H4 (cell line): ENCODE data around the gene FOXS1. TPM values are rescaled to one million over a fixed set of nuclear protein-coding genes. Genes with fewer than 3 reads are reported as not detected.
"Not testable (repeated sequence)": the region's sequence is repeated elsewhere in the genome, so short reads cannot be mapped to it uniquely, and the experiment has no call there.

Experiments used
- DNase-seq: peaks from one replicate; pipeline ENCODE4 v3.0.0-alpha.2; 2015; ENCODE audit warnings: low spot score
- total RNA-seq: library from RNA; depleted of rRNA; stranded (reverse); fragments of >200 nt; shearing (Covaris generic); gene quantifications from 2 replicates; pipeline ENCODE4 v1.2.3, GENCODE V29; 2014

The FOXS1 gene
- total RNA-seq, 1 experiment from 2014 or later: 0.08 TPM

DNA sequence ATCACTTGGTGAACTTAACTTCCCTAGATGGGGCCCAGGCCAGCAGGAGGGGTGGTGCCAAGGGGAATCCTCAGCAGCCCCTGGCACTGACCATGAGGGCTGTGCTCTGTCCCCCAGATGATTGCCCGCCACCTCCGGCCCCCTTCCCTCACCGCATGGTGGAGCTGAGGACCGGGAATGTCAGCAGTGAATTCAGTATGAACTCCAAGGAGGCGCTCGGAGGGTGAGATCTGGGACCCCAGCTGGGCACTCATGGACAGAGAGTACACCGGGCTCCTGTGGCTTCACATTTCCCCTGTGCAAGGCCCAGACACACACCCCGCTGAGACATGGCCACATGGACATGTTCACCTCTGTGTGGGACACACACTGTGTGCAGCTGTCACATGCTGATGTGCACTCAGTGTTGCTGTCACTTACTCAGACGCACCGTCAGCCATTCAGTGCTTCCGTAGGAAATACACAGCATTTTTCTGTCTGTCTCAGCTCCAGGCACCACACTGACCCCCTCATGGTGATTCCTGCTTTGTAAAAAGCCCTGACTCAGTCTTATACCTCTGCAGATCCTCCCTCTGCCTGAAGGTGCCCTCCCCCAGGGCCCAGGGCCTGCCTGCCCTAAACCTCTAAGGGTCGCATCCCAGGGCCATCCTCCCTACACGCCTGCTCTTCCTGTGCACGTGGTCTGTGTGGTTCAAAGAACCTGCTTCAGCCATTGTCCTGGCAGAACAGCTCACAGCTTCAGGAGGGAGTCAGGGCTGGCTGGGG is 21.9 kb downstream of the FOXS1 start:
- DNase-seq: no peak

DNA sequence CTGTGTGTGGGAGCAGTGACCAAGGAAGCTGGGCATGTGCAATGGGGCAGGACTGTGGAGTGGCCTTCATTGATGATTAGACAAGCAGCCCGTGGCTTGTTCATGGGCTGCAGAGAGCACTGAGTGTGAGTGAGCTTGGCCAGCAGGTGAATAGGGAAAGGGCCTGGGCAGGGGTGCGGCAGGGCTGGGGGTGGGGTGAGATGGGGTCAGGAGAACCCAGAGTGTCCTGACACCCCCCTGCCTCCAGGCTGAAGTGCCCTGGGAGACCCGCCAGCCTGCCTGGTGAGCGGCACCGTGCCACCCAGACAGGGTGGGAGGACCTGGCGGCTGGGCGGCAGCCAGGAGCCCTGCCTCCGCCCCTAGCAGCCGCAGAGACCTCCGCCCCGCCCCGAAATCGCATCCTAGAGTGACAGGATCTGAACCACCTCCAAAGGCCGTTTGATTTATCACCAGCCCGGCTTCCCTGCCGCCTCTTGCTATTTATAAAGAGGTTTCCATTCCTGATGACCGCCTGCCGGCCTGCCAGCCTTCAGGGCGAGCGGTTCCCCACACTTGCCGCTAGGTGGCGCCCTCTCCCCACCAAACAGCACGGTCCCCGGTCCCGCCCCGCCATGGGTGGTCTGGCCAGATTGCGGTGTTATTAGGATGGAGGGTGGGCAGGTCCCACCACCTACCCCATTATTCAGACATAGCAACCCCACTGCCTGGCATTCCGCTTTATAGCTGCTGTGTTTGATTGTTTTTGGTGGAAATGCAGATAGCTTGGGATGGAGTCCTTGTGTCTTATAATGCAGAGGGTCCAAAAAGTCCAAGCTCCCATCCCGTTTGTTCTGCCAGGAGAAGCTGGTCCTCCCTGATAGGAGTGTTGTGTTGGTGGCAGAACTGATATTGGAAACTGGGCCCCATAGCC is 22.7 kb downstream of the FOXS1 start:
- DNase-seq: peak; percentile 75

- DNase-seq: no peak
These were observed 24.0 kb downstream of the FOXS1 start for GRCh38 chr20:31821427-31821826.

- no peak for DNase-seq
These were observed 25.2 kb downstream of the FOXS1 start for GRCh38 chr20:31820228-31820627.

GRCh38 chr20:31819083-31819784 is 26.2 kb downstream of the FOXS1 start, which contains the start of gene MYLK2:
MYLK2 (plus strand) TSS chr20:31819356; CDS start chr20:31819581, 225 bp downstream.
- no peak for DNase-seq

DNA sequence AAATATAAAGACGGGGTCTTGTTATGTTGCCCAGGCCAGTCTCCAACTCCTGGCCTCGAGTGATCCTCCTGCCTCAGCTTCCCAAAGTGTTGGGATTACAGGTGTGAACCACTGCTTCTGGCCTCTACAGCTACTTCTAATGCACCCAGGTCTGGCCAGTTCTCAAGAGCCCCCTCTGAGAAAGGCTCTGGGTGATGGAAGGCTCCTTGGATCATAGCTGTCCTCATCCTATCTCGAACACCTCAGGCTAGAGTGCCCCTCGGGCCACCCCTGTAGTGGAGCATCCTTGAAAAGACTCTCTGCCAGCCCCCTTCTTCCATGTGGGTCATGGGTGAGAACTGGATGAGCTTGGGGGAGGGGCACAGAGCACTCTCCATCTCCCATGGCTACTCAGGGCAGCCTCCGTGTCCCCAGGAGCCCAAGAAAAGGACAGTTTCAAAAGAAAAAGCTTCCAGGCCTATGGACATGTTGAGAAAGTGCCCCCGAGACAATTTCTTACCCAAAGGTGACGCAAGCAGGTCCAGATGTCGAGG is 27.0 kb downstream of the FOXS1 start:
- no peak for DNase-seq

GRCh38 chr20:31817461-31817860 is 27.9 kb downstream of the FOXS1 start:
- DNase-seq: no peak

- DNase-seq: no peak
These were observed 29.2 kb downstream of the FOXS1 start for GRCh38 chr20:31816221-31816620.

DNA sequence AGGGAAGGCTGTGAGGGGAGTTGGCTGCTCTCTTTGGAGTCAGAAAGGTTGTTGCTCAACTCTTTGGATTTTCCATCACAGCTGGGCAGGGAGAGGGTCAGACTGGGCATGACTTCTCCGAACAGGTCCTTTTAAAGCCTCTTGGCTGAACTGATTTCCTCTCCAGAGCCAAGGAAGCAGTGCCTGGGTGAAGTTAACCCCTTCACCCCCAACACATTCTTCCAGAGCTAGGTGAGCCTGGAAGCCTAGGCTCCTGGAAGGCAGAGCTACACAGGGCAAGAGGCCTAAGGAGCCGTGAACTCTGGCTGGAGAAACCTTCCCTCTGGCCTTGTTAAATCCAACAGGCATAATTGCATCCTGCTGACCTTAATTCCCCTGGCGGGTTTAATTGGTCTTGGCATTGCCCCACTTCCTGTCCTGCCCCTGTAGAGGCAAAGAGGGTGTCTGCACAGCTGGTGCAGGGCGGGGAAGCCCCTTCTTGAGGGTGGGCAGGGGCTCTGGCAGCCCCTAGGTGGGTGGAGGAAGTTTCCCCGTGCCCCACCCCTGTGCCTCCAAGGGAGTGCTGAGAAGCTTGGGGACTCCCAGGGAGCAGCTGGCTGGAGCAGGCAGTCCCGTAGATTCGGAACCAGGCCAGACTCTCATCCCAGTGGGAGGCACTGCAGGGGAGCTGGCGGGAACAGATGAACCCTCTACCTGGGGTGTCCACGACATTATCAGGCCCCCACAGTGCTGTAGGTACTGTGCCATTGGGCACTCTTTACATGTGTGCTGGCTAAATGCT is 29.8 kb downstream of the FOXS1 start:
- DNase-seq: no peak

DNA sequence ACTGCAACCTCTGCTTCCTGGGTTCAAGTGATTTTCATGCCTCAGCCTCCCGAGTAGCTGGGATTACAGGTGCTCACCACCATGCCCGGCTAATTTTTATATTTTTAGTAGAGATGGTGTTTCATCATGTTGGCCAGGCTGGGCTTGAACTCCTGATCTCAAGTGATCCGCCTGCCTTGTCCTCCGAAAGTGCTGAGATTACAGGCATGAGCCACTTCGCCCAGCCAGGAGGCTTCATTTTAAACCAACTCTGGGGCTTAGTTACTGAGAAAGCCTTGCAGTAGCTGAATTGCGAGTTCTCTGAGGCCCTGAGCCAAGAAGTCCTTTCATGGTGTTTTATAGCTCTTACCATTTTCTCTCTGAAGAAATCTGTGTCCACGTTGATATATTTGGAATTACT is 31.3 kb downstream of the FOXS1 start:
- not testable (repeated sequence) for DNase-seq

DNA sequence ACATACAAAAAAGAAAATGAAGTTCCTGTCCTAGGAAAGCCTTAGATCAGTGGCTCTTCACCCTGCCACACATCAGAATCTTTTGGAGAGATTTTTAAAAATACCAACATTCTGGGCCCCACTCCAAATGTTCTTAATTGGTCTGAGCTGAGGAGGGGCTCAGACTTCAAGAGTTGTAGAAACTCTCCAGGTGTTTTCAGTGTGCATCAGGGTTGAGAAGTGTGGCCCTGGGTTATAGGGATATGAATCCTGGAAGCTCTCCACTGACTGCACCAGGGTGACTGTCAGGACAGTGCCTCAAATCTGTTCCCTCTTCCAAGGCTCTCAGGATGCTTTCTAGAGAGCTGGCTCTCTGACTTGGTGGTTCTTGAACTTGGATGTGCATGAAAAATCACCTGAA is 31.8 kb downstream of the FOXS1 start:
- no peak for DNase-seq

DNA sequence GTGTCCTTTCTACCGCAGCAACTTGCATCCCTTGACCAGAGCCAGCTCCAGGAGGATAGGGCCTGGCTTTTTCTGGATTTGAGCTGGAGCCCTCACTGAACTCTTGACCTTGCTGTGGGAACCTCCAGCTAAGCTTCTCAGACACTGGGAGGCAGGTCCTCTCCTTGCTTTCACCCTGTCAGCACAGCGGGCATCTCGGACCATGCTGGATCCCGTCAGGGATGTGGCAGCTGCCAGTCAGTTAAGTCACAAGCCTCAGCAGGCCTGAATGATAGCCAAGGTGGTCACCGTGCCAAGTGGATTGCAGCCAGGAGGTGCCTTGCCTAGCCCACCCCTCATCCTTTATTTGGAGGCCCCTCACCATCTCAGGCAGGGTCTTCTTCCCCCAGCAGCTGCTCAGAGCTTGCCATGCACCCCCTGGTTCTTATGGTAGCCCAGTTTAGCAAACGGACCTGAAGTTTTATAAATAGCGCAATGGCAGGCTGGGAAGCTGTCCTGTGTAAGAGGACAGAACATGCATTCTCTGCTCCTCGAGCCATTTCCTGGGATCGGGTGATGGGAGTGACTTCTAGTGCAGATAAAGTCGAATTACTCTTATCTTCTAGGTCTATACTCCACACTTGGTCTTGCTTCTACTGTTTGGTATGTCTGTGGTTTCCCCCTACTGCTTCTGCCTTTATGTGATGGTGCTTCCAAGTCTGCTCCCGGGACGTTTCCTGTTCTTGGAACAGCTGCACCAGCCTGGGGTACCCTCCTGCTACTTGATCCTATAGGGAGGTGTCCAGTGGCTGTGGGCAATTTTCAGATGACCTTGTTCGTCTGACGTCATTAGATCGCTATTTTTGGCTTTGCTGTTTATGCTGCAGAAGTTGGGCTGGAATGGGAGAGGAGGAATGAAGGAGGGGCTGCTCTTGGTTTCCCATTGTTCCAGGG is 33.3 kb downstream of the FOXS1 start:
- DNase-seq: peak; percentile 84

DNA sequence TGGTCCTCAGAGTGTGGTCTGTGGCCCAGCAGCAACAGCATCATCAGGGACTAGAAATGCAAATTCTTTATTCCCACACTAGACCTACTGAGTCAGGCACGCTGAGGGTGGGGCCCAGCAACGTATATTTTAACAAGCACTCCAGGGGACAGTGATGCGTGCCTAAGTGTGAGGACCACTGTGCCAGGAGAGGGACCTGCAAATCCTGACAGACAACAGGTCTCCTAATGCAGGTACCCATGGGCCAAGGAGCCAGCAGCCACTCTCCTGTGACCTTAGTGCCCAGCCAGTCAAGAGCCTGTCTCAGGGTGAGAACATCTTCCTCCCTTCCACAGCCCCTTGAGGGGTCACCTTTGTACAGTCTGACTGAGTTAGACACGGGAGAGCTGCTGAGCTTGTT is 34.2 kb downstream of the FOXS1 start:
- DNase-seq: no peak

GRCh38 chr20:31809661-31810060 is 35.7 kb downstream of the FOXS1 start:
- no peak for DNase-seq

GRCh38 chr20:31808481-31808880 is 36.9 kb downstream of the FOXS1 start:
- no peak for DNase-seq

- no peak for DNase-seq
These were observed 38.6 kb downstream of the FOXS1 start for GRCh38 chr20:31806564-31807355.

DNA sequence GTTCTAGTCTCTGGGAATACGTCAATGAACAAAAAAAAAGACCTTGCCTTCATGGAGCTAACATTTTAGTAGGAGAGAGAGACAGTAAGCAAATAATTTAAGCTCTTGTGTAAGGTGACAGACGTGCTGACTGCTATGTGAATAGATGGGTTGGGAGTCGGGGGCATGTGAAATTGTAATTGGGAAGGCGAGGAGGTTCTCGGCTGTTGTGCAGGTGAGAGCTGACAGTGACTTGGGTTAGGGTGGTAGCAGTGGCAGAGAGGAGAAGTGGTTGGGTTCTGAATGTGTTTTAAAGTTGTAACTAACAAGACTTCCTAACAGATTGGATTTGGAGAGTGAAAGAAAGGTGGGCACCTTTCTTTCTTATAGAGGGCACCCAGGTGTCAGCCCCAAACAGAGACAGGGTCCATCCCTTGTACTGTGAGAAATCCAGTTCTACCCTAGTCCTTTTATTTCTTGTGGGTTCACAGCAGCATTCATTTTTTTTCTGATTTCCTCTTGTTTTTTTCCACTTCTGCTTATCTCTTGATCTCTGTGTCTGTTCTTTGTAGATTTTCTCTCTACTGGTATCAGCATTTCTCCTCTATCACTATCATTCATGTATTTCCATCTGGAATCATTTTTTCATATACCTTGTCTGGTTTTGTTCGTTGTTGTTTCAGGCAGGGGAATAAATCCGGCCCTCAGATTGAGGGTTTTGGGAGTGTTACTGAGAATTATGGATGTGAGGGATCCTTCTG is 41.7 kb downstream of the FOXS1 start:
- DNase-seq: no peak

- DNase-seq: no peak
These were observed 43.9 kb downstream of the FOXS1 start for GRCh38 chr20:31801508-31801907.
